ENCODE results near the gene VAV1.
"Not testable (repeated sequence)": the region's sequence is repeated elsewhere in the genome, so short reads cannot be mapped to it uniquely, and the experiment has no call there.

VAV1 gene

GRCh38 chr19:6737873-6738786 lies 34.4 kb upstream of the VAV1 start:
- DNase-seq (ENCODE audit: low spot score), result peak; percentile 83

DNA sequence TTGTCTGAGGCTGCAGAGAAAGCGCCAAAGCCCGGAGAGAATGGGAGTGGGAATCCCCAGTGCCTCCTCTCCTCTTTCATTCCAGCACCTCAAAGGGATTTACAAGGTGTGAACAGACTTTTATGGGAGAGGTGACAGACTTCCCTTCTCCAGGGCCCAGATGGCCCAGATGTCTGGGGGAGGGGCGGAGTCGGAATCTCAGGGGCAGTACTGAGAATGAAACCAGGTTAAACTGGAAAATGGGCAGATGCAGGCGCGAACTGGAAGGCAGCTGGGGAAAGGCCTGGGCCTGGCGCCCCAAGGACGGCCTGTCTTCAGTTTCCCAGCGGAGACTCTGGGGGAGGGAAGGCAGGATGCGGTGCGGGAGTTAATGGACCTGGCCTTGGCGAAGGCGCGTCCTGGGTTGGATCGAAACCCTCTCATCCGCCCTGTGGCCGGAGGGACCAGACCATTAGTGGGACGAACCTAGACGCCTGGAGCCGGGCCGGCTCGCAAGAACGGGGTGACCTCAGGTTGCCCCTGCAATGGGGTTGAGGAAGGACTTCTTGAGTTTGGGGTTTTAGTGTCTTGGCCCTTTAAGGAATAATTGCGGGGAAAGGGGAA lies 33.6 kb upstream of the VAV1 start:
- no peak for DNase-seq (ENCODE audit: low spot score)

GRCh38 chr19:6739390-6739882 lies 33.1 kb upstream of the VAV1 start, which contains the start of gene TRIP10:
Gene TRIP10 (plus strand): TSS chr19:6739680. CDS start chr19:6739762, 82 bp downstream.
- DNase-seq (ENCODE audit: low spot score), result peak; percentile 80

DNA sequence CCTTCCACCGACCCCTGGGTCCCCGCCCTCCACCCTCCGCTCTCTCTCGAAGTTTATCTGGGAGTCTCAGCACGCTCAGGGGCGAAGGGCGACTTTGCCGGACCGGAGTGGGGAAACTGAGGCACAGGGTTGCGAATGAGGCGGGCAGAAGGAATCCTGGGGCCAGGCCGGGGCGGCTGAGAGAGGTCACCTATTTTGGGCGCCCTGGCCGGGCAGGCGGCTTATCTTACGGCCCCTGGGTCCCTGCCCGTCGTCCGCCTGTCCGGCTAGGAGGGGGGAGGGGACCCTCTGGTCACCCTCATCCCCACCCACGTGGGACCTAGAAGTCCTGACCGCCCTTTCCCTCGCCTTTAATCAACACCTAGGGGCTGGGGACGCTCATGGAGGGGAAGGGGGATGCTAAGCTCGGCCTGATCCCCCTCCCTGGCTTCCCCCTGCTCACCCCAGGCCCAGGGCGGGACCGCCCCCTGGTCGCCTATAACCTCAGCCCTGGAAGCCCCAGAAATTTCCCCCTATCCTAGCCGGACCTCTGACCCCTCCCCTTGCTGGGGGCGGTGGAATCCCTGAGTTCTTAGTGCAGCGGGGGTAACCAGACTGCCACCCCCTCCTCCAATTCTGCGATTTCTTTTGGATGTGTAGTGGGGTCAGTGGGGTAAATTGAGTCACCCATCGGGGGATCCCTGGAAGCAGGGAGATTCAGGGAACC lies 32.5 kb upstream of the VAV1 start:
- peak; percentile 38 for DNase-seq (ENCODE audit: low spot score)

GRCh38 chr19:6740589-6741343 lies 31.7 kb upstream of the VAV1 start:
- peak; percentile 66 for DNase-seq (ENCODE audit: low spot score)

DNA sequence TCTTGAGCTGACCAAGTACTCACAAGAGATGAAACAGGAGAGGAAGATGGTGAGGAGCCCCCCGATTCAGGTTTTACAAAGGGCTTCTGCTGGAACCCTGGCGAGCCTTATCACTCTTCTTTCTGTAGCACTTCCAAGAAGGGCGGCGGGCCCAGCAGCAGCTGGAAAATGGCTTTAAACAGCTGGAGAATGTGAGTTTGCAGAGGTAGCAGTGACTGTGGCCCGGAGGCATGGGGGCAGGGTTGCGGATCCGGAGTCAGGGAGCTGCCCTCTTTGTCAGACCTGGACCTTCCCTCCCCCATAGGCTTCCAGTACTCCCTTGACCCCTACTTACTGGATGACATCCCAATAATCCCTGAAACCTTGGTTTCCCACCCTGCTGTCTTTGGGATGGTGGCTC lies 29.4 kb upstream of the VAV1 start:
- no peak for DNase-seq (ENCODE audit: low spot score)

GRCh38 chr19:6743714-6744380 lies 28.7 kb upstream of the VAV1 start:
- no peak for DNase-seq (ENCODE audit: low spot score)

GRCh38 chr19:6744381-6745301 lies 27.9 kb upstream of the VAV1 start:
- no peak for DNase-seq (ENCODE audit: low spot score)

- DNase-seq (ENCODE audit: low spot score), result no peak
These were observed 26.5 kb upstream of the VAV1 start for GRCh38 chr19:6745965-6746364.

DNA sequence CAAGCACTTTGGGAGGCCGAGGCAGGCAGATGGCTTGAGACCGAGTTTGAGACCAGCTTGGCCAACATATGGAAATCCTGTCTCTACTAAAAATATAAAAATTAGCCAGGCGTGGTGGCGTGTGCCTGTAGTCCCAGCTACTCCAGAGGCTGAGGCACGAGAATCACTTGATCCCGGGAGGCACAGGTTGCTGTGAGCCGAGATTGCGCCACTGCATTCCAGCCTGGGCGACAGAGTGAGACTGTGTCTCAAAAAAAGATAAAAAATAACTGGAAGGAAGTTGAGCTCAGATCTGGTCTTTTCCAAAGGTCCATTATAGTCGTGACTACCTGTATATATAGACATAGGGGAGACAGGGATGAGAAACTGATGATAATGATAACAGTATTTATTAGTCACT lies 24.0 kb upstream of the VAV1 start:
- DNase-seq (ENCODE audit: low spot score), result not testable (repeated sequence)

DNA sequence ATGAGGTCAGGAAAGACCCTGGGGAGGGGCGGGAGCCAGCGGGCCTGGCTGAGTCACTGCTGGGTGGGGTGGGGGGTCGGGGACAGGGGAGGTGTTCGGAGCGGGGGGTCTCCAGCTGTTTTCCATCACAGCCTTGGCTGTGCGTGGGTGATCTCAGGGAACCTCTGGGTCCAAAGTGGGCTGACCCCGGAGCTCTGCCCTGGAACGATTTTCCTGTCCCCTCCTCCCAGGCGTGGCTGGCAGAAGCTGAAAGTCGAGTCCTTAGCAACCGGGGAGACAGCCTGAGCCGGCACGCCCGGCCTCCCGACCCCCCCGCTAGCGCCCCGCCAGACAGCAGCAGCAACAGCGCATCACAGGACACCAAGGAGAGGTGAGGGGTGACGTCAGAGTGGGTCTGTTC lies 22.4 kb upstream of the VAV1 start:
- DNase-seq (ENCODE audit: low spot score), result no peak

DNA sequence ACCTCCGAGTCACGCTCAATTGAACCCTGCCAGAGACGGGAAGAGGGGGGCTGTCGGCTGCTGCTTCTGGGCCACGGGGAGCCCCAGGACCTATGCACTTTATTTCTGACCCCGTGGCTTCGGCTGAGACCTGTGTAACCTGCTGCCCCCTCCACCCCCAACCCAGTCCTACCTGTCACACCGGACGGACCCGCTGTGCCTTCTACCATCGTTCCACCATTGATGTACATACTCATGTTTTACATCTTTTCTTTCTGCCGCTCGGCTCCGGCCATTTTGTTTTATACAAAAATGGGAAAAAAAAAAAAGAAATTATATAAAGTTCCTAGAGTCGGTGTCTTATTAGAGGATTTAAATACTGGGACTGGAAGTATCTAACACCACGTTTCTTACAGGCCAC lies 21.3 kb upstream of the VAV1 start:
- DNase-seq (ENCODE audit: low spot score), result no peak

DNA sequence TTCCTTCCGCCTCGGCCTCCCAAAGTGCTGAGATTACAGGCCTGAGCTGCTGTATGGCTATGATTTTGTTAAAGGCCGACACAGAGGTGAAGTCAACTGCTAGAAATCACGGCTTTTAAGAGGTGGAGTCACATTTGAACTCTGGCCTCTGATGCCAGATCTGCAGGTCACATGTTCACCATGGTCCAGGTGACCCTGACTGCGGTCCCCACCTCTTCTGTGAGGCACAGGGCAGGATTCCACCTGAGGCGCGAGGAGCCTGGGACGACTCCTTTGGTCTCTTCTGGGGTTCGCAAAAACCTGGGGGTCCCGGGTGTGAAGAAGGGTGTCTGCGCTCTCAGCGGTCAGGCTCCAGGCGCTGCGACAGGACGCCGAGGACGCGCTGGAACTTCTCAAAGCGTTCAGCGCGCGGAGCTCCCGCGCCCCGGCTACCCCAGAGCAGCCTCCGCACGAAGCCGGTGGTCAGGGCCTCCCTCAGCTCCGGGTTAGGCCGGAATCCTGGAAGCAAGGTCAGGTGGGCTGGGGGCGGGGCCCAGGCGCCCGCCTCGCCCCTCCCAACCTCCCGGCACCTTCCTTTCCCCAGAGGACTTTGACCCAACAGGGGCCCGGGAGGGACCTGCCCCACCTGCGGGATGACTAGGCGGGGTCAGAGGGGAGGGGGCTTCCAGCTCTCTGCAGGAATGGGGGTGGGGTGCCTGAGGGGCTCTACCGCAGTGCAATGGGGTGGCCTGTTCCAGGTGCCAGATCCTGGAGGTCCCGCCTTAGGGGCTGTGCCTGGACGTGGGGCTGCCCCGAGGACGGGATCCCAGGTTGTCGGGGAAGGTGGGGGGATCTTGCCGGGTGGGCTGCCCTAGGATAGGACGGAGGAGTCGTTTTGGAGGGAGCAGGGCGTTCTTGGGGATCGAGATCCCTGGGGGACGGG lies 20.0 kb upstream of the VAV1 start:
- DNase-seq (ENCODE audit: low spot score), result no peak

- peak; percentile 45 for DNase-seq (ENCODE audit: low spot score)
These were observed 19.1 kb upstream of the VAV1 start for GRCh38 chr19:6753178-6754031.

GRCh38 chr19:6754136-6754535 lies 18.4 kb upstream of the VAV1 start:
- no peak for DNase-seq (ENCODE audit: low spot score)

- no peak for DNase-seq (ENCODE audit: low spot score)
These were observed 17.6 kb upstream of the VAV1 start for GRCh38 chr19:6754653-6755463.

DNA sequence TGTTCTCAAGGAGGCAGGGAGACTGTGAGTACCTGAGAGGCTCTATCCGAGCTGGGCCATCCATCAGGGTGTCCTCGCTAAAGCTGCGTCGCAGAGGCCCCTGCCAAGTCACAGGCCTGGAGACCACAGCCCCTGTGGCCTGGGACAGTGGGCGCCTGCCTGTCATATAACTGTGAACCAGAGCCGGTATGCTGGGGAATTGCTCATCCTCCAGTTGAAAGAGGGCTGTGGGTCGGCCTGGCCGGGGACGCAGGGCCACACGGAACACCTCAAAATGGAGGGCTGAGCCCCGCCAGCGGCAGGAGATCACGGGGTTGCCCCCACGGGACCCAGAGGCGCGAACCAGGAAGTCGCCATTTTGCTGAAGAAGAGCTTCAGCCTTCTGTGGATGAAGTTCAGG lies 11.9 kb upstream of the VAV1 start:
- no peak for DNase-seq (ENCODE audit: low spot score)
